ENCODE measurements around the gene CUZD1. TPM values are rescaled to one million over a fixed set of nuclear protein-coding genes. Genes with fewer than 3 reads are reported as not detected.

Gene CUZD1
- total RNA-seq, 1 donor from 2014 or later = 2.4 TPM

GRCh38 chr10:122879339-122880273, 33.9 kb upstream of the CUZD1 start, which contains the start of gene FAM24B:
Gene FAM24B, minus strand, starts transcription at chr10:122879581. Its CDS starts 29,066 bp downstream, at chr10:122850515.
- H3K4me3 Mint-ChIP-seq (ENCODE audit: unreplicated experiment) = peak within 1 kb of the TSS; percentile 99
- TF ChIP-seq, protein P1, sequence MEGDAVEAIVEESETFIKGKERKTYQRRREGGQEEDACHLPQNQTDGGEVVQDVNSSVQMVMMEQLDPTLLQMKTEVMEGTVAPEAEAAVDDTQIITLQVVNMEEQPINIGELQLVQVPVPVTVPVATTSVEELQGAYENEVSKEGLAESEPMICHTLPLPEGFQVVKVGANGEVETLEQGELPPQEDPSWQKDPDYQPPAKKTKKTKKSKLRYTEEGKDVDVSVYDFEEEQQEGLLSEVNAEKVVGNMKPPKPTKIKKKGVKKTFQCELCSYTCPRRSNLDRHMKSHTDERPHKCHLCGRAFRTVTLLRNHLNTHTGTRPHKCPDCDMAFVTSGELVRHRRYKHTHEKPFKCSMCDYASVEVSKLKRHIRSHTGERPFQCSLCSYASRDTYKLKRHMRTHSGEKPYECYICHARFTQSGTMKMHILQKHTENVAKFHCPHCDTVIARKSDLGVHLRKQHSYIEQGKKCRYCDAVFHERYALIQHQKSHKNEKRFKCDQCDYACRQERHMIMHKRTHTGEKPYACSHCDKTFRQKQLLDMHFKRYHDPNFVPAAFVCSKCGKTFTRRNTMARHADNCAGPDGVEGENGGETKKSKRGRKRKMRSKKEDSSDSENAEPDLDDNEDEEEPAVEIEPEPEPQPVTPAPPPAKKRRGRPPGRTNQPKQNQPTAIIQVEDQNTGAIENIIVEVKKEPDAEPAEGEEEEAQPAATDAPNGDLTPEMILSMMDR (IDR thresholded peaks at IDR 0.05; ENCODE audit: partially characterized antibody, unreplicated experiment) = no peak
- H3K27ac Mint-ChIP-seq (ENCODE audit: unreplicated experiment) = peak within 1 kb of the TSS; percentile 88
- H3K36me3 Mint-ChIP-seq (ENCODE audit: unreplicated experiment) = no peaks in the 10 kb centered on the region
- peak; percentile 98 for DNase-seq
- H3K9me3 Mint-ChIP-seq (ENCODE audit: unreplicated experiment) = peaks cover 8% of the 10 kb centered on the region
- peaks cover 29% of the 10 kb centered on the region for H3K4me1 Mint-ChIP-seq (ENCODE audit: low read depth, unreplicated experiment)
- peaks cover 11% of the 10 kb centered on the region for H3K27me3 Mint-ChIP-seq (ENCODE audit: unreplicated experiment)

- peaks cover 33% of the 10 kb centered on the region for H3K4me1 Mint-ChIP-seq (ENCODE audit: low read depth, unreplicated experiment)
- peaks cover 8% of the 10 kb centered on the region for H3K9me3 Mint-ChIP-seq (ENCODE audit: unreplicated experiment)
- TF ChIP-seq, protein P1 (IDR thresholded peaks at IDR 0.05; ENCODE audit: partially characterized antibody, unreplicated experiment) = no peak
- H3K27ac Mint-ChIP-seq (ENCODE audit: unreplicated experiment) = peak overlapping the region; percentile 88
- DNase-seq = no peak
- H3K4me3 Mint-ChIP-seq (ENCODE audit: unreplicated experiment) = peak overlapping the region; percentile 99
- peaks cover 11% of the 10 kb centered on the region for H3K27me3 Mint-ChIP-seq (ENCODE audit: unreplicated experiment)
- no peaks in the 10 kb centered on the region for H3K36me3 Mint-ChIP-seq (ENCODE audit: unreplicated experiment)
These were observed 33.2 kb upstream of the CUZD1 start for GRCh38 chr10:122878799-122879338.

GRCh38 chr10:122877264-122877663, 31.6 kb upstream of the CUZD1 start:
- H3K4me1 Mint-ChIP-seq (ENCODE audit: low read depth, unreplicated experiment) = peaks cover 35% of the 10 kb centered on the region
- DNase-seq = no peak
- H3K9me3 Mint-ChIP-seq (ENCODE audit: unreplicated experiment) = peaks cover 8% of the 10 kb centered on the region
- H3K36me3 Mint-ChIP-seq (ENCODE audit: unreplicated experiment) = no peaks in the 10 kb centered on the region
- TF ChIP-seq, protein P1 (IDR thresholded peaks at IDR 0.05; ENCODE audit: partially characterized antibody, unreplicated experiment) = no peak
- peaks cover 11% of the 10 kb centered on the region for H3K27me3 Mint-ChIP-seq (ENCODE audit: unreplicated experiment)
- H3K27ac Mint-ChIP-seq (ENCODE audit: unreplicated experiment) = peak overlapping the region; percentile 89
- H3K4me3 Mint-ChIP-seq (ENCODE audit: unreplicated experiment) = peak overlapping the region; percentile 99

DNA sequence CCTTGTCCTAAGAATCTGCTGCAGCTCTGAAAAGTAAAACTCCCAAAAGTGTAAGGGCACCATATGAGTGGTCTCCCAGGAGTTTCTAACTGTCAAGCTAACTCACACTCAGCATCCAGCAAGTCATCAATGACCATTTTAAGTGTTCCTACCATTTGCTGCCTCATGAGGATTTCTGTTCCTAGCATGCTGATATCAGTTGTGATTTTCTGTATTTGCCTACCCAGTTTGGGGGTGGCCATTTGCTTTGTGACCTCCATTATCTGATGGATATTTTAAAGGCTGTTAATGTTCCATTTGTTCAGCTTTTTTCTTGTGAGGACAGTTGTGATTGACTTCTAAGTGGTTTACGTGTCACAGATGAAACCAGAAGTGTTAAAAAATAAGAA, 30.8 kb upstream of the CUZD1 start:
- TF ChIP-seq, protein P1 (IDR thresholded peaks at IDR 0.05; ENCODE audit: partially characterized antibody, unreplicated experiment) = no peak
- Mint-ChIP-seq H3K27me3 (ENCODE audit: unreplicated experiment) (peaks cover 11% of the 10 kb centered on the region), H3K4me3 (ENCODE audit: unreplicated experiment) (peak overlapping the region; percentile 74), H3K4me1 (ENCODE audit: low read depth, unreplicated experiment) (peaks cover 35% of the 10 kb centered on the region), H3K36me3 (ENCODE audit: unreplicated experiment) (no peaks in the 10 kb centered on the region), H3K27ac (ENCODE audit: unreplicated experiment) (peak overlapping the region; percentile 86), H3K9me3 (ENCODE audit: unreplicated experiment) (peaks cover 8% of the 10 kb centered on the region)
- no peak for DNase-seq
